H4 (cell line): Measurements from ENCODE around the gene WDR64. TPM values are rescaled to one million over a fixed set of nuclear protein-coding genes. Genes with fewer than 3 reads are reported as not detected.

Experiments used
- DNase-seq: peaks from one replicate; pipeline ENCODE4 v3.0.0-alpha.2; 2015; ENCODE audit warnings: low spot score
- total RNA-seq: library from RNA; depleted of rRNA; stranded (reverse); fragments of >200 nt; shearing (Covaris generic); gene quantifications from 2 replicates; pipeline ENCODE4 v1.2.3, GENCODE V29; 2014

Gene WDR64
- total RNA-seq, 1 experiment from 2014 or later = not detected

DNA sequence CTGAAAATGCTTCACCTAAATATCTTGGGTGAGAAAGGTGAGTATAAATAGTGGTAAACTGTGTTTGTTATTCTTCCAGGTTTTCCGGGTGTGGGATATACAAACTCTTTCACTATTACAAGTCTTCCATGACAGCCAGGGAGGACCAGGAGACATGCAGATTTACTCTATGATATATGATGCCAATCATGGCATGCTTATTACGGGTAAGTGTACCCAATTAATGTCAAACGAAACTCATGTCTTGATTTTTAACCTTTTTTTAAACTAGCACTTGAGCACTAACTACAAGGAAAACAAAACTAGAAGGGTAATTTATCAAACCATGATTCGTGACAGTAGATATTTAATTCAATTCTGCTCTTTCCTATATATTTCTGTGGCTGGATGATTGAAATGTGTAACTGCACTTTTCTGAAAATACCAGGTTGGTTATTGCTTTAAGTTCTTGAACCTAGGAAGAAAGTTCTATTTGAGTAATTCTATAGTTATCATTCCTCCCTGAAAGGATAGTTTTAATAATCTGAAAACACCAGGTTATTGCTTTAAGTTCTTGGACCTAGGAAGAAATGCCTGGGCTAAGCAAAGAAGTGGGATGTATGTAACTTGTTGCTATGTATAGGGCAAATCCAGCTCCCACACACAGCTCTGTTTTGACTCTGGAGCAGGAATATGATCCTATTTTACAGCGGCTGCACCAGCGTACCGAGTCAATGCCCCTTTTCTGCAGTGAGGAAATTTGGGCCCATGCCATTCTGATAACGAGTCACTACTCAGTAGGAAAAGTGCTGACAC, 86.4 kb downstream of the WDR64 start:
- no peak for DNase-seq

DNA sequence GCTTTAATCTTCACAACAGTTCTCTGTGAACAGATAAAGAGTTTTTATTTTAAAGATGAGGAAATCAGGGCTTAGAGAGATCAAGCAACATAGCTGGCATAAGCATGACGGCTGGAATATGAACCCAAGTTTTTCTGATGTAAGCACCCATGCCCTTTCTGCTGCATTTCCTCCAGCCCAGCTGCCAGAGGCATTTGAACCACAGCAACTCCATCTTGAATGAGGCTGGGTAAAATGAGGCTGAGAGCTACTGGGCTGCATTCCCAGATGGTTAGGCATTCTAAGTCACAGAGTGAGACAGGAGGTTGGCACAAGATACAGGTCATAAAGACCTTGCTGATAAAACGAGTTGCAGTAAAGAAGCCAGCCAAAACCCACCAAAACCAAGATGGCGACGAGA, 90.0 kb downstream of the WDR64 start:
- no peak for DNase-seq

DNA sequence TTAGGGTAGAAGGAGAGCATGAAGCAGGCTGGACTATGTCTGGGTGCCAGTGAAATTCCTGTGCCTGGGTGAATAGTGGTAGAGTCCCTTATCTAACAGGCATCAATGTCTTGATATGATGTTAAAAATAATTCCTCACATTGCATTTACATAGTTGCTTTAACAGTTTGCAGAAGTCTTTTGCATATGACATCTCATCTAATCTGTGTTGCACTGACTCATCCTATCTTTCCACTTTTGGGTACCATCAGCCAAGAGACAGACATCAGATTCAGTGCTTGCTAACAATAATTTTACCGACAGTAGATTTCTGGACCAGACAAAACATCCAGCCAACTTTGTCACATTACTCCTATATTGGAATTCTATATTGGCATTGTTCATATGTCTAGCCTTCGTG, 92.5 kb downstream of the WDR64 start:
- no peak for DNase-seq

DNA sequence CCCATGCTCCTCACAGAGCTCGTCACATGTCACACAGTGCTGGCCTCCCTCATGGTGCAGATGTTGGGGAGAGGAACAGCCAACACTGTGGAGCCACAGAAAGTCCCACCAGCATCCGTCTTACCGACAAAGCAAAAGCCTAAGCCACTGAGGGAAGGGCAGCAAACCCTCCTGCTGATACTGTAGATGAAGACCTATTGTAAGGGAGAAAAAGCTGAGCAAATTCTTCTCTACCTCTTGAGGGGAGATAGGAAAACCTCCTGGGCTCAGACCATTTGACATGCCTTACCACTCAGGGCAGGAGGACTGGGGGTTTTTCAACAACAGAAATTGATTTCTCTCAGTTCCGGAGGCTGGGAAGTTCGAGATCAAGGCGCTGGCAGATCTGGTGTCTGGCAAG, 95.9 kb downstream of the WDR64 start:
- DNase-seq = no peak

DNA sequence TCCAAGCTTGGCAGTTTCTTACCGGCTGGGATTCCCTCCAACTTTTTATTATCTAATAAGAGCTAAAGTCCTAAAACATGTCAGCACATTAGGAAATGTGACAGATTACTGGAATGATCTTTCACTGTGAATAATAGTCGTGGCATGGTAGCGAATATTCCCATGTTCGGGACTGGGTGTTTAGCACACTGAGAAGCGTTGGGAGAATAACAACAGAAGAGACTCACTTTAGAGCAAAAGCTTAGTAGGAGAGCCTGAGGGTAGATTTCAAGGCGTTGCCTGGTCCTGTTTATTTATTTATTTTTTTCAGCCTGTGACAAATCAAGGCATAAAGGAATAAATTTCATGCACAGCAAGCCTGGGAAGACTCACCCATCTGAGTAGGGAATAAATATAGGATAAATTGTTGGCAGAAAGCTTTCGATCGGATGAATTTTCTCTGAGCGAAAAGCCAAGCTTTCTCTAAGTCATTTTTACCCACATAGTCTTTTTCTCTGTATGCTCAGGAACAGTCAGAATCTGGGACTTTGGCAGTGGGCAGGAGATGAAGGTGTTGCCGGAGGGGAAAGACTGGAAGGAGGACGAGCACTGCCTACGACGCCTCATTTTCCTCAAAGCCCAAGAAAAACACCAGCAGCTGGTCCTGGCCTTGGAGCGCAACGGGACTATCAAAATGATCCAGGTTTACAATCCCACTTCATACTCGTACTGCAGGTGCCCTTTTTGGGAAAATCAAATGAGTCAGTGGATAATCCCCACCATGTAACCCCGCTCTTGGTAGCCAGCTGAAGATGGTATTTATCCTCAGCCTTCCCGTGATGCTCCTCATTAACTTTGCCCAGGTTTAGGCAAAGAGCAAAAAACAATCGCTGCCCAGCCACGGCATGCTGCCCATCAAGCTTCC, 97.2 kb downstream of the WDR64 start:
- DNase-seq = no peak

DNA sequence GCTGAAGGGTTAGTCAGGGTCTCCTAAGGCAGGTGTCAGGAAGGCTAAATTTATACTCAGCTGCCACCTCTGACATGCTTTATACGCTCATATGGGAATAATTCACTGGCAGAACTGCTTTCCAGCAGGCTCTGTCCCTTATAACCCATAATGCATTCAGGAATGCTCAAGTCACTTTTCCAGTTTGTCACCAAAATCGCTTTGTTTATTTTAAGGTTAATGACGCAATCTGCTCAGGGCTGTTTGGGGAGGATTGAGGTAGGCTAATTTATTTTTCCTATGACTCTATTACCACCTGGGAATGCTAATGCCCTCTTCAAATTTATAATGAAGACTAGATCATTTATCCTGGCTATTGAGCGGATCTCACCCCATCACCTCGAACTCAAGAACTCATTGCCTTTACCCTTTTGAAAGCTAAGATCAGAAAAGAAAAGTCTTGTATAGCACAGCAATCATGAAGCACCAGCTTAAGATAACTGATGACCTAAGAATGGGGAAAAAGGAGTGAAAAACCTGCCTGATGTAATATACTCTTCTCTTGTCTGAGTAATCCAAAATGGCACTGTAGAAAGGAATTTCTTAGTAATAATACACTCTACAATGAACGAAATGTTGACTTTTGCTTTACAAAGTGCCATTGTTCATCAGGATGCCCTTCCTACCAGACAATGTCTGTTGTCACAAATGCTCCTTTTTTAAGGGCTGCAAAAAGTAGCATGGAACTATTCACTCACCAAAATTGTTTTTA, 98.0 kb downstream of the WDR64 start:
- DNase-seq = peak; percentile 29

DNA sequence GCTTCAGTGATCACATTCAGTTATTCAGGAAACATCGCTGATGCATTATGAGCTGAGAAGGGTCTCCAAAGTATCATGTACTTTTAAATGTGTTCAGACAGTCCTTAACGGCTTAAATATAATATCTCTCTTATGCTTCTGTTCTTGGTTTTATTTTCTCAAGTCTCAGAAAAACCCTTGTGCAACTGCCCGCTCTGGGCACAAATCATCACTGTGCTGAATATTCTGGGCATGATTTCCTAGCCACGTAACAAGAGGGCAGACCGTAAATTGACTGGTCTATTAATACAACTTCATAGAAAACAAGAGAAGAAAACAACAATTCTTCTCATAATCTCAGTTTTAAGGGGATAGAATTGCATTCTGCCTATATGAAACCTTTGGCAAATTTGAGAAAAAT, 99.4 kb downstream of the WDR64 start:
- no peak for DNase-seq

DNA sequence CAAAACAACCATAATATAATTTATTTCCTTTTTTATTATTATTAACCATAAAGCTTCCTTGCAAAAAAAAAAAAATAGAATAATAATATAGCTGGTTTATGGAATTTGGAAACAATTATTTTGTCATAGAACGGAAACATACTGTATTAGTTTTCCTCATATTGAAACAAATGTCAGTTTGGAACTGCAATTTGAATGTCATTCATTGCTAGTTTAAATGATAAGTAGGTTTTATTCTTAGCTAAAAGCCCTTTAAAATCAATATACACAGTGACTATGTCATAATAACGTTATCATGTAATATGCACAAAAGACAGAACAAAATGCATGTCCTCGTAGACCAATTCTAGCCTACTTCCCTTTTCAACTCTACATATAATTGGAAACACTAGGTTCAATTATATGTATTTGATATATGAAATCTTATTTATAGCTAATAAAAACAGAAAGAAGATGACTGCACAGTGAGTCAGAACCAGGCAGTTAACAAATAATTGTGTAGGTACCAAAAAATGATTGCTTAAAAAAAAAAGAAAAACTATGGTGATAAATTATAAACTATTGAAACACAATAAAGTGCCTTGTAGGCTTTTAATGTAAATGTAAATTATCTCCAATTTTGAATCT, 110.7 kb downstream of the WDR64 start:
- DNase-seq = no peak

DNA sequence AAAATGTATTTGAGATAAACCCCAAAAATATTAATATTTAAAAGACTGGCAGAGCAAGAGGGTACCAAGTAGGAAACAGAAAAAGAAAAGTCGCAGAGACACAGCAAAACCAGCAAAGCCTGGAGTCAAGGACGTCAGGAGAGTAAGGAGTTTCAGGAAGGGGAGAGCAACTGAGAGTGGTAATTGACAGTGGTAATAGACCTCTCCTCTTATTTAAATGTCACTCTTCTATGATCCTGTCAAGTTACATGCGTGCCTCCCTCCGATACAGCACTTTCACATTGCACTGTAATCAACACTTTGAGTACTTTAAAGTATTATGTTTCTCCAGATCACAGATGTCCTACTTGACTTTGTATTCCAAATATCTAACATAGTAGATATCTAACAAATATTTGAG, 113.3 kb downstream of the WDR64 start:
- no peak for DNase-seq

DNA sequence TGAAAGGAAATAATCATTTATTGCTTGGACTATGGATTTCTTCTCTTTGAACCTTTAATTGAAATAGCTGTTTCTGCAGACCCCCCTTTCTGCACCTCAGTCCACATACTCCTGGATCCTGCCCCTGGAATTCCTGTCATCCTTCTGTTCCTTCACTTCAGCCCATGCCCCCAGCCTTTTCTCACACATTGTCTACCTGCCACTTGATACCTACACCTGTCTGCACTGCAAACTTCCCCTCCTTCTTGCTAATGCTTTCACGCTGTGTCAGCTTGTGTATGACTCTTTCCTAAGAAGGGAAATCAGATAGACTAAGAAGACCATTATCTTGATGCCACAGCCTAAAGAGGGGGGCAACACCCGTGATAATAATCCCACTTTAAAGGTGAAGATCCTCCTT, 115.7 kb downstream of the WDR64 start:
- DNase-seq = no peak

DNA sequence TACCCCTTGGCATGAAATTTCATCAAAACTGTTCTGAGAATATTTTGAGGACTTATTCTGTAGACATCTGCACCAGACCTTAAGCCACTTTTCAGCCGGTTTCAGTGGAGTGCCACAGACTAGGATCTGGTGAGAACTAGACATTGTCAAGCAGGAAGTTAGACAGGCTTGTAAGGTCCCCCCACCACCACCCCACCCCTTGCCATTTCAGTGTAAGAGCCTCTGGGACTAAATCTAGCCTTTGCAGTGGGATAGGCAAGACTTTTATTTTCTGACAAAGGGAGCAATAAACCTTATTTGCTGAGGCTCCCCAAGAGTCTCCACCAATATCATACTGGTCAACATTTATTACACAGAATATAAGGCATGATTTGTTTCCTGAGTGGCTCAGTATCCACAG, 118.0 kb downstream of the WDR64 start:
- no peak for DNase-seq

DNA sequence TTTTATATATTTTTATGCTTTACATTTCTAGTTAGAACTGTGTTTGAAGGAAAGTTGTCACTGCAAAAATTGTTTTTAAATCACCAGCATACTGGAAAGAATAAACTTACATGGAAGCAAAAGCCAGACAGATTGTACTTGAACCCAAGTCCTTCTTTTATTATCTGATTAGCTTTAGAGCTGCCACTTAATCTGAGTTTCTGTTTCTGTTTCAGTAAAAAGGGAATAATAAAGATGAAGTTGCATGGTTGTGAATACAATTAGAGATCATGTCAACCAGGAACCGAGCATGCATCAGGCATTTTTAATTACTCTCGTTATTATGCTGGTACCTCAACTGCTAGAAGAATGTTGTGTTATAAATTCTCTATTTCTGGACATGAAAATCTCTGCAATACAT, 119.0 kb downstream of the WDR64 start:
- no peak for DNase-seq

DNA sequence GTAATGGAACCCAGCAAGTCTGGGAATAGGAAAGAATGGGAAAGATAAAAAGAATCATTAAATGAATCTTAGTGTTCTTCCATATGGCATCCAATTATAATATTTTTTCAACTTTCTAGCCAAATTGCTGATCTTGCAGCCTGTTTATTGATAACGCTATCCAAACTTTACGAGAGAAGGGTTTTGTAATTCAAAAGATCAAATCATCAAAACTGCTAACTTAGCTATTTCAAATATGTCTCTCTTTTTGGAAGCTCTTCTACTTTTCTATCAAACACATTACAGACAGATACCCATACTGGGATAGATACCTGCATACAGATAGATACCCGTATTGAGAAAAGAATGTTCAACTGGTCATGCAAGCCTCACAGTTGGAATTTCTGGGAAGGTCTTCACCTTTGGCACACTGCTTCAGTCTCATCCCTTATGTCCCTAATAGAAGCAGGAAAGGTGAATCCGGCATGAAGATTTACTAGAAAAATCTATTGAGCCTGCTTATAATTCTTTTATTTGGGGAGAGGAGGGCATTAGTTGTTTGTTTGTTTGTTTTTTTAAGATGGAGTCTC, 120.9 kb downstream of the WDR64 start:
- no peak for DNase-seq

DNA sequence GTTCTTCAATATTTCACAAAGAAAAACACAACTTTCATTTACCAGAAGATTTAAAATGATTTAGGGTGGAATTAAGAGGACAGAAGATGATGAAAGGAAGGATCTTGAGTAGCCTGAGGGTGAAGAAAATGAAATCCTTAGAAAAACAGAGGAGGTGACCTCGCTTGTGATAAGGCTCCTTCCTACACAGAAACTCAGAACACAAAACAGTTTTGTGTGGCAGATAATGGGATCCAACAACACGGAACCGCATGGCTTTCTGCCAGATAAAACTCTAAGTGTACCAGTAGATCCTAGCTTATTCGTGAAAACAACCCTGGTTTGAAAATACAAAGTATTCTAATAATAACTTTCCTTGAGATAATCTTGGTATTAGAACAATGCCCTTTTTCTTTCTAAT, 121.9 kb downstream of the WDR64 start:
- no peak for DNase-seq

DNA sequence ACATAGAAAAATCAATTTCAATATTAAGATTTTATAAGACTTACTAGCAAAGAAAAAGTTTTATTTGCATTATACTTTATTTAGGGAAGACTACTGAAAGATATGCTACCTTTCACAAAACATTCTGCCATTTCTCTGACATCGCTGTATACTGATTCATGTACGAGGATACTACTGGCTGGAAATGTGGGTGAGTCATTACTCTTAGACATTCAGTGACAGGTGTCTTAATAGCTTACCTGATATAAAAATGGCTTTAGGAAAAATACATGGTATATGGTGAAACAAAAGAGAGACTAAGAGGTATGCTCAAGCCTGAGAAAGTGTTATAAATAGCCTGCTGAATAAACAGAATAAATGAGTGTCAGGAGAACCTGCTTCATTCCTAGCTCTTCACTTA, 122.9 kb downstream of the WDR64 start:
- no peak for DNase-seq

DNA sequence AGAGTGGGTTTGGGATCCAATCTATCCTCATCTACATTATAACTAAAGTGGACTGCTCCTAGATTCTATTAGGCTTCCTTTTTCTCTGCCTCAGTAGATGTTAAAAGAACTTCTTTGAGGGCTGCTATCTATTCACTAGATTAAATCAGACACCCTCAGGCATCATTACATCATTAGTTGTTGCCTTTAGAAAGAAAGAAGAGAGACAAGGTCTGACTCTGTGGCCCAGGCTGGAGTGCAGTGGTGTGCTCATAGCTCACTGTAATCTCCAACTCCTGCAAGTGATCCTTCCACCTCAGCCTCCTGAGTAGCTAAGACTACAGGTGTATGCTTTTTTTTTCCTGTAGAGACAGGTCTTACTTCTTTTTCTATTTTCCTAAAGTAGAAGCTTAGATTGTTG, 124.8 kb downstream of the WDR64 start:
- no peak for DNase-seq

DNA sequence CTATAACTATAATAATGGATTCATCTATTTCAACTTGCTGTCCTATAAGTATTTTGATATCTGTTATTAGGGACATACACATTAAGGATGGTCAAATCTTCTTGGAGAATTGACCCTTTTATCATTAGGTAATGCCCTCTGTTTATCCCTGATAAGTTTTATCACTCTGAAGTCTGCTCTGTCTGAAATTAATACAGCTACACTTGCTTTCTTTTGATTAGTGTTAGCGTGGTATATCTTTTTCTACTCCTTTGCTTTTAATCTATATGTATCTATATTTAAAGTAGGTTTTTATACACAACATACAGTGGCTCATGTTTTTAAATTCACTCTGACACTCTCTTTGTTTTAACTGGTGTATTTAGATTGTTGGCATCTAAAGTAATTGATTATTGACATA, 126.0 kb downstream of the WDR64 start:
- DNase-seq = no peak

DNA sequence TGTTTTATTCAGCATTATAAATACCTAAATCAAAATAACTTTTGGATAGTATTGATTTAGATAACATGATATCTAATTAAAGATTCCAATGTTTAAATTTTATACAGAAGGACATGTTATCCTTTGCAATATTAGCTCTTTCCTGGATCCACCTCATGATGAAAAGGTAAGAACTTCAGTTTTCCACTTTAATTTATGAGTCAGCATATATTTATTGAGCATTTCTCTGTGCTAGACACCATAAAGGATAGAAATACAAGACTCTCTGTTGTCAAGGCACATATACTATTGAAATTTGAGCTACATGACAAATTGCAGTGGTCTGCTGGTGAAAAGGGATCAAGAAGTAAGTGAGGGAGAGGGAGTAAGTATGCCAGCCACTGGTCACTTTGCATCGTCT, 127.8 kb downstream of the WDR64 start:
- no peak for DNase-seq

DNA sequence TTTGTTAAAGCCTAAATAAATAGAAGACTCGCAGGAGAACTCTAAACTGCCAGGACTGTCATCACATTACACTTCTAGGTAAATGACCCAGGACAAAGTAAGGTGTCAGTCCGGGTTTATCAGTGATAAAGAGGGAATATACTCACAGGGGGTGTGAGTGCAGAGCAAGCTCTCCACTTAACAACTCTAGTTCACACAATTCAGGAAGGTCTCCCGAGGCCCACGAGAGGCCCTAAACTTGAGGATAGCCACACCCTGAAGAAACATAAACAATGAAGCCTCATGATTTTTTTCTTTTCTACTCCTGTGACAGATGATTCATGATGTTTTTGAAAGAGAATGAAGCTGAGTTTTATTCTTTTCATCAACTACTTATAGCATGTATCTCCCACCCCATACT, 130.3 kb downstream of the WDR64 start:
- DNase-seq = no peak

DNA sequence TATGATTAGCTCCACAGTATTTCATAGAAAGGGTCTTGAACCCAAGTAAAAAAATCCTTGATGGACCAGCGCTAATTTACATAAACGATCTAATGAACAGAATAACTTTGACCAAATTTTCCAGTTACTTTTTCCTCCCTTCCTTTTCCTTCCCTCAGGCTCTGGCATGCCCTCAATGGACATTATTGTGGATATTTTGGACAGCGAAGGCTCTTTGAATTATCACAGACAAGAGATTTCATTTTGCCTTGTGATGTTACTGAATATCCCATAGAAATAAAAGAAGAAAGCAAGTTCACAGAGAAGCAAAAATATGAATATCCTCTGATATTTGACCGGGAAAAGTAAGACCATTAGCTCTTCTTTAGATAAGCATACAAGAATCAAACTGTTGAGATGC, 135.6 kb downstream of the WDR64 start:
- DNase-seq = no peak

DNA sequence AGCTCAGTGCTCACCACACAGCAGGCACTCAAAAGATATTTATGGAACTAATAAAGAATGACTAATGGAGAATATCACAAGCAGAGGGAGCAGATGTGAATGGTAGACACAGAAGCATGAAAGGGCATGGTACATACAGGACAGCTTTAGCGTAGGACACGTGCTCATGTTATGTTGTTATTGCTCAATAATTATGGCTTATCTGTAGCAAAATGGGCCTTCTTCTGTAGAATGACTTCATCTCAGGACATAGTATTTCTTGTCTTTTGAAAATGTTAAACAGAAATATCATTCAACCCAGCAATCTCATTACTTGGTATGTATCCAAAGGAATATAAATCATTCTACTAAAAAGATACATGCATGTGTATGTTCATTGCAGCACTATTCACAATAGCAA, 137.0 kb downstream of the WDR64 start:
- DNase-seq = no peak

DNA sequence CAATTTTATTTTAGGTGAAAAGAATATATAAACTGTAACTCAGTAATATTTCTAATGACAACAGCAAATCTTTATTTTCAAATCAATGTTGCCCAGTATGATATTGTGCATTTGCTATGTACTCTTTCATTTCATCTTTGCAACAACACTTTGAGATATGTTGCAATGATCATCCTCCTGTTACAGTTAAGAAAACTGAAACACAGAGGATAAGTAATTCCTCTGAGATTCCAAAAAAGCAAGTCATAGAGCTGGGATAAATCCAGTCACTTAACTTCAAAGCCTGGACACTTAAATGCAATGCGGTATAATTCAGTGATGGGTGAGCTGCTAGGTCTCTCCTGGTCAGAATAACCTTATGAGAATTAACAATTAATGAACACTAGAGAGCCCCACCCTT, 147.3 kb downstream of the WDR64 start:
- no peak for DNase-seq
